Testis (tissue), 2 donors: ENCODE results near the gene TYK2.

Experiments used
- POLR2A ChIP-seq: fragments of 450-650 bp; IDR thresholded peaks from one replicate; pipeline ENCODE4 v1.6.1; 2017; ENCODE audit warnings: antibody characterized with exemption, mild to moderate bottlenecking, moderate library complexity
- TF ChIP-seq, protein P1 (sequence below), 3 experiments: fragments of 450-650 bp in 2 of 3; fragments of 200-600 bp in 1 of 3; sonication (generic) in 1 of 3; IDR thresholded peaks; one replicate each; pipeline ENCODE4 v1.5.1; 2016 to 2019; ENCODE audit warnings: antibody characterized with exemption in 3 of 3, mild to moderate bottlenecking in 2 of 3, moderate library complexity in 1 of 3

DNA sequence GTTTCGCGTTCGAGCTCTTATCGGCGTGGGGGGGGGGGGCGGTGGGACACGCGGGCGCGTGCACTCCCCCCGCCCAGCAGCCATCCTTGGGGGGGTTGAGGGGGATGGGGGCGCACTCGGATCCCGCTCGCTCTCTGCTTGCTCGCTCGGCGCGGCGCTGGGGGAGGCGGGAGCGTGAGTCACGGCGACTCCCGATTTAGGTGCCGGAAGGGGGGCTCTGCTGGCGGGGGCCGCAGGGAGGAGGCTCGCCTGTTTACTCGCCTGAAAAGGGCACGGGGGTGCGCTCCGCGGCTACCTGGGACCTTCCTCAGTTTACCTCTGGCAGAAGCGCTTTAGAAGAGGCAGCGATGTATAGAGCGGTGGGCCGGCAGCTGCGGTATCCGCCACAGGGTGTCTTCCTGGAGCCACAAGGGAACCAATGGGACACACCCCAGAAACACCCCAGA lies 38.9 kb upstream of the TYK2 start:
- TF ChIP-seq, protein P1, sequence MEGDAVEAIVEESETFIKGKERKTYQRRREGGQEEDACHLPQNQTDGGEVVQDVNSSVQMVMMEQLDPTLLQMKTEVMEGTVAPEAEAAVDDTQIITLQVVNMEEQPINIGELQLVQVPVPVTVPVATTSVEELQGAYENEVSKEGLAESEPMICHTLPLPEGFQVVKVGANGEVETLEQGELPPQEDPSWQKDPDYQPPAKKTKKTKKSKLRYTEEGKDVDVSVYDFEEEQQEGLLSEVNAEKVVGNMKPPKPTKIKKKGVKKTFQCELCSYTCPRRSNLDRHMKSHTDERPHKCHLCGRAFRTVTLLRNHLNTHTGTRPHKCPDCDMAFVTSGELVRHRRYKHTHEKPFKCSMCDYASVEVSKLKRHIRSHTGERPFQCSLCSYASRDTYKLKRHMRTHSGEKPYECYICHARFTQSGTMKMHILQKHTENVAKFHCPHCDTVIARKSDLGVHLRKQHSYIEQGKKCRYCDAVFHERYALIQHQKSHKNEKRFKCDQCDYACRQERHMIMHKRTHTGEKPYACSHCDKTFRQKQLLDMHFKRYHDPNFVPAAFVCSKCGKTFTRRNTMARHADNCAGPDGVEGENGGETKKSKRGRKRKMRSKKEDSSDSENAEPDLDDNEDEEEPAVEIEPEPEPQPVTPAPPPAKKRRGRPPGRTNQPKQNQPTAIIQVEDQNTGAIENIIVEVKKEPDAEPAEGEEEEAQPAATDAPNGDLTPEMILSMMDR (IDR thresholded peaks at IDR 0.05): no peak
- TF ChIP-seq POLR2A: no peak
